Measurements from ENCODE around the gene USH2A.
A peak's percentile ranks its signal among the peaks of the same experiment; 100 is the strongest.

Gene USH2A

GRCh38 chr1:216285052-216285451 lies 138.2 kb downstream of the USH2A start:
- no peak for DNase-seq (ENCODE audit: low read depth)

- DNase-seq (ENCODE audit: low read depth) = no peak
Observed at GRCh38 chr1:216281757-216282156, 141.5 kb downstream of the USH2A start.

DNA sequence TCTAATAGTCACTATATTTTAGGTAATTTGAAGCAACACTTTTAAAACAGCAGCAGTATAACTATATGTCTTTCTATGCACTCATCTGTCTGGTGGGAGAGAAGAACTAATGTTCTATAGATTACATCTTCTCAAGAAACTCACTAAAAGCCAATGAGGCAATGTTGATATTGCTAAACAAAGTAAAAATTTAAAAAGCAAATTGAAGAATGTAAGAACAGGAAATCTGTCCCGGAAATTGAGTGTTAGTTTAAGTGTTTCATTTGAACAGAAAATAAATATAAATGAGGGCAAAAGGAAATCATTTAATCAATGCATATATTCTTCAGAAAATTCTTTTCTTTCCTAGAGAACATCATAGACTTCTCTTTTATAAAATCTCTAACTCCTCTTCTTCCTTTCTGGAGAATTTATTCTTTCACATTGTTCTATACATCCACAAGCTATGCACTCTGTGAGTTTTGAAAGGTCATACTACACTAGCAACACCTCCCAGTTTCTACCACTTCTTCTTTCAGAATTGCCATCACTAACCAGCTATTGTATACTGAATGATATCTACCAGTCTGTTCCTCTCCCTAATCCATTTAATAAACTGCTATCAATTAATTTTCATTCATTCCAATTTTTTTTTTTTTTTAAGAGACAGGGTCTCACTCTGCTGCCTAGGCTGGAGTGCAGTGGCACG lies 153.0 kb downstream of the USH2A start:
- DNase-seq (ENCODE audit: low read depth) = no peak

DNA sequence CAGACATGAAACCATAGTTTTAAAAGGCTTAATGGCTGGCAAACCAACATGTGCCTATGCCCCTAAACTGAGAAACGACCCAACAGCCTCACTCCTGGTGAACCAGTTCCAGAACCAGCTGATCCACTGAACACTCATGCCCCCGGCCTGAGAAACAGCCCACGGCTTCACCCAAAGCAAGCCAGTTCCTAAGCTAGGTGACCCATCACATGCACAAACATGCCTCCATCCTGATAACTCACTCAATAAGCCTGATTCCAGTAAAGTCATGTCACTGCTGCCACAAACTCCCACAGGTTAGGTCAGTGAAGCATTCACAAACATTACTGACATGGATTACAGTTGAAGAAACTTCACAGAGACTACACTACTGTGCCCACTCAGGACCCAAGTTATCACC lies 161.6 kb downstream of the USH2A start:
- DNase-seq (ENCODE audit: low read depth) = no peak

DNA sequence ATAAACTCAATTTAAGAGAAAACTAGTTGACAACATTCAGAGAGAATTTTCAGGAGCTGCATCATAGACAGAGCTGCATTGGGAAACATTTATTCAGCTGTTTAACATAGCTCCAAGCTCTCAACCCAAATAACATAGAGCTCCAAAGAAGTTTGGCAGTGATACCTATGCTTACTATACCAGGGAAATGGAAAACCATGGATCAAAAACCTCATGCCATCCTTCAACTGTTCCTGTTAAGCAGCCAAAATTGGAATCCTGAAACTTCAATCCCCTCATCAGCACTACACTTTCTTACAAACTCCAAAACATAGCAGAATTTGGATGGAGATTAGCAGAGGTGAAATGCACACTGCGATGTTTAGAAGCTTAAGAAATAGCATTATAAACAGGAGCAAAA lies 164.4 kb downstream of the USH2A start:
- DNase-seq (ENCODE audit: low read depth) = no peak

DNA sequence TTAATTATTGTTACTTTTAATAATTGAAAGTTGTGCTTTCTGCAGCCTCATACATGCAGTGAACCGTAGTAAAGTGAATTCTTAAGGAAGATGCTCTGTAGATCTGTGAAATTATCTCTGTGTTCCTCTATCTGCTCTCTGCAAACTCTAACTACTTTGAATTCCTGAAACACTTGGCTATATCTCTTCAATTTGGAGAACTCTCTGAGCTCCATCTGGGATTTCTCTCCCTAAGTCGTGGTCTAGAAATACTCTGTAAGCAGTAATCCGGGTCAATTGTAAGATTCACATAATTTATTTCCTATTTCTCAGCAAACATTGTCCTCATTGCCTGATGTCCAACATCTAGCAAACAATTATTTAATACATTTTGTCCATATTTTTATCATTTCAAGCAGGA lies 164.9 kb downstream of the USH2A start:
- DNase-seq (ENCODE audit: low read depth) = no peak

DNA sequence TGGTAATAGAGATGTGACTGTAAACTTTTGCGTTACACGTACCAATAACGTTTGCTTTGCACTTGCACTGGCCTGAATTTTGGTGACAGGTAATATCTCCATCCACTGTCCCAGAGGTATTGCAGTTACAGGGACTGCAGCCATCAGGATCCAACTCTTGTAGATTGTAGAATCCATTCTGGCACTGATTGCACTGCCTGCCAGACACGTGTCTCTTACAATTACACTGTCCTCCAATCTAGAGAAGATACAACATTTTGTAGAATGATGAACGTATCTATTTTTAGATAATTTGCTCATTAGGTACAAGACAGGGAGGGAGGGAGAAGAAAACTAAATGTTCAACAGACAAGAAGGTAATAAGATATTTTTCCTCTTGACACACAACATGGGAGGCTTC lies 172.4 kb downstream of the USH2A start:
- no peak for DNase-seq (ENCODE audit: low read depth)

DNA sequence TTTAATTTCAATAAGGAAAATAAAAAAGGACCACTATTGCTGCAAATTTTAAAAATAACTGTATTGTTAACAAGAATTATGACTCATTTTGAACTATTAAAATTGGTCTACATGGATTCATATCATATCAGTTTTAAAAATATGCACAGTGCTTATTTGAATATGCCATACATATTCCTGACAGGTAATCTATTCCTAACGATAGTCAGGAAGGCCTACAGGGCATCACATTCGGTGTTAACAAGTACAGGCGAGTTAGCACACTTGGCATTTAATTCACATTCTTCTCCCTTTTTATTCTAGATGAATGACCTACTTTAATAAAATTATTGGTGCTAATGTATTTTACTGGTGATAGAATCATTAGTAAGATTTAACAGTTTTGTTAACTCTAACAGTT lies 174.6 kb downstream of the USH2A start:
- DNase-seq (ENCODE audit: low read depth) = no peak

GRCh38 chr1:216247937-216248336 lies 175.3 kb downstream of the USH2A start:
- no peak for DNase-seq (ENCODE audit: low read depth)

GRCh38 chr1:216246577-216247203 lies 176.6 kb downstream of the USH2A start:
- no peak for DNase-seq (ENCODE audit: low read depth)

DNA sequence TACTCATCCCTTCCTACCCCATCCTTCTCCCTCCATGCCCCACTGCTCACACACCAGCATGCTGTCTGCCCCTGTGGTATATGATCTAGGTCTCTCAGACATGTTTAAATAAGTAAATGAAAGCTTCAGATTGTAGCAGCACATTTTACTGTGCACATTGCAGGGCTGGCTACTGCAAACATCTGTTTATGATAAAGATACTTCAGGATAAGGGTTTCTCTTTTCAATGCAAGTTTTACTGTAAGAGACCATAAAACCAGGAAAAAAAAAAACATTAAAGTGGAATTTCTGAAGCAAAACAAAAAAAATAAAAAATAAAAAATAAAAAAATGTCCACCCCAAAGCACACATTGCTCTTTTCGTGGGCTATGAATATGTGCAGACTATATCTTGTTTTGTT lies 184.4 kb downstream of the USH2A start:
- DNase-seq (ENCODE audit: low read depth) = no peak

- no peak for DNase-seq (ENCODE audit: low read depth)
Observed at GRCh38 chr1:216237927-216238542, 185.2 kb downstream of the USH2A start.

DNA sequence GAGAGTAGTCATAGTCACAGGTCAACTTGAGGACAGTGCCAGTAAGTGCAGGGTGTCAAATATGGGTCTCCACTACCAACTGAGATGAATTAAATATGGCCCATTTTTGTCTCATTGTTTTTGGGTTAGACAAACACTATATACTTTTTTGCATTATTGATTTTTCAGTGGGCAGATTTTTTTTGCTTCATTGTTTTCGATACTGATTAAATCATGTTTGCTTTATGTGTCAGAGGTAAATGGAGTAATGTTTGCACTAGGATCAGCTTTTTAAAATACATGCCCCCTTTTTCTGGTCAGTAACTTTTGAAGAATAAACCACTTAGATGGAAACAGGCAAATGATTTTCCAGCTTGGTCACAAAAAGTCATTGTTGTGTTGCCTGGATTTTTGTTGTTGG lies 199.0 kb downstream of the USH2A start:
- DNase-seq (ENCODE audit: low read depth) = no peak

GRCh38 chr1:216223486-216223885 lies 199.8 kb downstream of the USH2A start:
- DNase-seq (ENCODE audit: low read depth) = no peak

DNA sequence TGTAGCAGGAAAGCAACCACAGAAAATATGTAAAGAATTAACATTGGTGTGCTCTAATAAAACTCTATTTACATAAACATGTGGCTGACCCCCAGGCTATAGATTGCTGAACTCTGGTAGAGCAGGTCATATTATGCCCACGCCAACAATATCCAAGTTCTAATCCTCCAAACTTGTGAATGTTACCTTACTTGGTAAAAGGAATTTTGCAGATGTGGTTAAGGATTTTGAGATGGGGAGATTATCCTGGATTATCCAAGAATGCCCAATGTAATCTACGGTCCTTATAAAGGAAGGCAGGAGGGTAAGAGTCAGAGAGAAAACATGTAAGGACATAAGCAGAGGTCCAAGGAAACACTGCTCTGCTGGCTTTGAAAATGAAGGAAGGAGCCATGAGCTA lies 201.0 kb downstream of the USH2A start:
- DNase-seq (ENCODE audit: low read depth) = peak; percentile 27

GRCh38 chr1:216221260-216221700 lies 202.0 kb downstream of the USH2A start:
- peak; percentile 78 for DNase-seq (ENCODE audit: low read depth)

DNA sequence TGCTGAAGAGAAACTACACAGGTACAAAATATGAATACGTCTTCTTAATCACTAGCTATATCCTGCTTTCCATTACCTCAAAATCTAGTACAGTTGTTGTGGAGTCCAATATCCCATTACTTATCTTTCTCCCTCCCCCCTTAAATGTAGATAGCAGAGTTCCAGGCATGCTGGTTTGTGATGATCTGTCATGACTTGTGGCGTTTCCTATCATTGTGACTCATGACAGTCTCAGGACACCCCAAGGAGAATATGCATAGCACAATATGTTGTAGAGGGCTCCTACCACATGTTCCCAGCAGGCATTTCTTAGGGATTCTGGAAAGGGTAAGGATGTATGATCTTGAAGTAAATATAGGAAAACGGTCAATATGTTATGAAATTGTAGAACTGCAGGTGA lies 206.9 kb downstream of the USH2A start:
- no peak for DNase-seq (ENCODE audit: low read depth)

DNA sequence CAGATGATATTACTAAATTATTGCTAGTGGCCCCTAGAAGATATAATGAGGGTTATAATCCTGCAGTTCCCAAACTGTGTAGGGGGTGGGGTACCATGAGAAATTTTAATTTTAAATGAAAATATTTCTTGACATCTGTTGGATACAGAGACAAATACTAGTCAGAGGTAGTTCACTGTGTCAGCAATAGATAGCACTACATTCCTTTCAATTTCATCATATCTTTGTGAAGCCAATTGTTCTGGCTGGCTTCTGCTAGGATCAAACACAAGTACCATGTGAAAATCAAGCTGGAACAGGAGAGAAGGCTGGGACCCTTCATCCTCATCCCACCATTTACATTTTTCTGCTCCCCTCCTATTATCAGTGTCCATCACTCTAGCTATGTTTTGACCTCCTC lies 208.1 kb downstream of the USH2A start:
- peak; percentile 15 for DNase-seq (ENCODE audit: low read depth)

DNA sequence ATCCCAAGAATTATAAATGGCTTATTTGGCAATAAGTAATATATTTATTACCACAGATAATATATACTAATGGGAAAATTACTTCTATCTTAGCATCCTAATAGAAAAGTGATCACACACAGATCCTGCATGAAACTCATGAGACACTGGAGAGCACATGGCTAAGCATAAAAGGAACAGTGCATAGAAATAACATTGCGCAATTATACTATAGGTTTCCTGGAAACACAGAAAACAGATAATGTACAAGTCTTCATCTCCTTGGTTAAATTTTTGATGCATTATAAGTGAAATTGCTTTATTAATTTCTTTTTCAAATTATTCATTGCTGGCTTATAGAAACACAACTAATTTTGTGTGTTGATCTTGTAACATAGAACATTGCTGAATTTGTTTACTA lies 210.4 kb downstream of the USH2A start:
- no peak for DNase-seq (ENCODE audit: low read depth)

GRCh38 chr1:216210081-216210480 lies 213.2 kb downstream of the USH2A start:
- DNase-seq (ENCODE audit: low read depth) = peak; percentile 3

- no peak for DNase-seq (ENCODE audit: low read depth)
Observed at GRCh38 chr1:216209125-216209524, 214.1 kb downstream of the USH2A start.

GRCh38 chr1:216207154-216207553 lies 216.1 kb downstream of the USH2A start:
- DNase-seq (ENCODE audit: low read depth) = no peak

DNA sequence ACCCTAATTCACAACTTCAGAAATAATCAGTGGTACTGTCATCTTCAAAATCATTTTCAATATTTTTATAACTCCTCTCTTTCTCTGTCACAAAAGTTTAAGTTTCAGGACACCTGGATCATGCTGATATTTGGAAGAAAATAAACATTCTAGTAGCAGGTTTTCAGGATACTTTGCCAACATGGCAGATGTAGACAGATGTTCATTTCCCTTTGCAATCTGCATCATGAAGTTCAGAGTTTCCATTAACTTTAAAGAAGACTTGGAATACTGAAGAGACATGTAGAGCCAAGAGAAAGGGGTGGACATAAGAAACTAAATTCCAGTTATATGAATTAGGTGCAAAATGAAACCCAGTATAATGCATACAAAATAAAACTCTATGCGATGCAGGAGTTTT lies 218.1 kb downstream of the USH2A start:
- no peak for DNase-seq (ENCODE audit: low read depth)

DNA sequence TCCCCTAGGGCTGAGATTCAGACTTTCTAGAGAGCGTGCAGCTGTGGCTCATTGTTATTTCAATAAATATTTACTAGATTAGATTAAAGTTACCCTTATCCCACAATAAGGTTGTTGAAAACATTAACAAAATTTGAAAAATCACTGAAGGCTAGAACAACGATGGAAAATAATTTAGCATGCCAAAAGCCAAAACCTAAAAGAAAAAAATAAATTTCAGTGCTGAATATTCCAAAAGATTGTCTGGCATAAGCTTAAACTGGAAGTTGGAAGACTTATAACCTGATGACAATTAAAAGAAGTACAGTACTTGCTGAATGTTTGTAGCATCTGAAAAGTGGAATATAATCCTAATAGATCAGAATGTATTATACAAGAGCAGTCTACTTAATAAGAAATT lies 221.3 kb downstream of the USH2A start:
- DNase-seq (ENCODE audit: low read depth) = no peak
